ENCODE results near the gene CD177.
"Not testable (repeated sequence)": the region's sequence is repeated elsewhere in the genome, so short reads cannot be mapped to it uniquely, and the experiment has no call there.

Gene CD177

DNA sequence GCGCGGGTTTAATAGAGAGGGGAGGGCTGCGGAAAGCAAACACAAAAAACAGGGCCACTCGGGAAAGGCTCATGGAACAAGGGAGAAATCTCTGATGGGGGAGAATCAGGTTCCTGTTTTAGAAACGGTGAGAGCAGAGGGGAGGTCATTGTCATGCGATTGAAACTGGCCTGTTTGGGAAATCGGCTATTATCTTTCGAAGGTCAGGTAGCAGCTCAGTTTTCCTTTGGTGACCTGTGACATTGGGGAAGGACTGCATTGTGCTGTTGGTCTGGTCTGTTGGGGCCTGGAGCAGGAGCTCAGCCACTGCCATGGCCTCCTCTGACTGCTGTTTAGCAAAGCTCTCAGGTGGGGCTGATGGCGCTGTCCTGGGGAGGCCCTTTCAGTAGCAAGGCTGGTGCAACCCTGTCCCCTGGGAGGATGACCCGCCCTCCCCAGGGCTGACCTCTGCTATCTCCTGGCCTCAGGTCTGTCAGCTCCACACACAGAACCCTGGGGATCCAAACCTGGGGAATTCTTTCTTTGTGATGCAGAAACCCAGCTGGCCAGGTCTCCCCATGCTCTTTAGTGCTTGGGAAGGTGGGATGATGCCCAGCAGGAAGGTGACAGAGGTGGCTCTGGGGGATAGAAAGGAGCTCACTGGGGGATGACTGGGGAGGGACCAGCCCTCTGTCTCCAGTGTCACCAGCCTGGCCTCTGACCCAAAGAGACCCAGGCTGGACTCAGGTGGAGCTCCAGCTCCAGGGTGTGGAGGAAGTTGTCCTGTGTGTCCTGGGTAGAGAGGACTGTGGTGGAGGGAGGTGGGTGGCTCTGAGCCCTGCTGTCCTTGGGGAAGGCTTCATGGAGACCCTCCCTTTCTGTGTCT, 21.2 kb upstream of the CD177 start:
- DNase-seq (ENCODE audit: low read depth in 2 of 2): no peak

DNA sequence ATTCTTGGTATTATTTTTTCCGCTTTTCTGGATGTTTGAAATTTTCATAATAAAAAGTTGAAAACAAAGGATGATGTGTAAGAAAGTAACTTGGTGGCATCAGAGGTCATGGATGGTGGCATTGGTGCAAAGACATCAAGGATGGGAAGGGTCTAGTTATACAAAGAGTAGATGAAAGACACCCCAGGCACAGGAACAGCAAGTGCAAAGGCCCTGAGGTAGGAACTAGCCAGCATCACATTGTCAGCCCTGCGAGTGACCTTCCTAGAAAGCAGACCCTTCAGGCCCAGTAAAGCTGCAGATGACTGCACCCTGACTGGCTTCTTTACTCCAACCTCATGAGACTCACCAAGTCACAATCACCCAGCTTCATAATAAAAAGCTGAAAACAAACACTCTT, 17.0 kb upstream of the CD177 start:
- DNase-seq (ENCODE audit: low read depth in 2 of 2): not testable (repeated sequence)

DNA sequence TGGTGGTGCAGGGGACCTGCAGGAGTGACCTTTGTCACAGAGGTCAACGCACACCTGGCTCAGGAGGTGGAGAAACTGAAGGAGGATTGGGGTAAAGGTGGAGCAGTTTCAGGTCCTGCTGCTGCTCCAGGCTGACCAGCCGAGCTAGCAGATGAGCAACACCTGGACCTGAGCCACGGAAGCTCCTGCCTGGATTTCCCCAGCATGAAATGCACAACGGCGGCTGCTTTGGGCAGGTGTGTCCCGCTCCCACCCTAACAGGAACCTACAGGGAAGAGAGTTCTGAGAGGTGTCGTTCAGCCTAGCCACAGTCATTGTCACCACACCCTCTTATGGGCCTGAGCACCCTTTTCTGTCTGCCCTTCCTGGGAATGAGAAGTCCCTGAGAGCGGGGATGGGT, 15.7 kb upstream of the CD177 start:
- DNase-seq (ENCODE audit: low read depth in 2 of 2): no peak

DNA sequence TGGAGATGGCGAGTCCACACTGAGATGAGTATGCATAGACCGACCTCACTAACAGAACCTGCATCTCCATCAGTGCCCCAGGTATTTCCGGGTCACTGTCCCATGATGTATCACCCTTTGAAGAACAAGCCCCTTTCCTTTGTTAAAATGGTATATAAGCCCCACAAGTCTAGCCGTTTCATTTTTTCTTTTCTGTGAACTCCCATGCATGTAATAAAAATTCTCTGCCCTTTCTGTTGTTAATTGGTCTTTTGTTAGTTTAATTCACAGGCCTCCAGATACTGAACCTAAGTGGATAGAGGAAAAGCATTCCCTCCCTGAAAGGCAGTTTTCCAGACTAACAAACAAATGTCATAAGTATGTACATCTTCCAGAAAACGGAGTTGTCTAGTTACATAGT, 15.0 kb upstream of the CD177 start:
- DNase-seq (ENCODE audit: low read depth in 2 of 2): no peak

DNA sequence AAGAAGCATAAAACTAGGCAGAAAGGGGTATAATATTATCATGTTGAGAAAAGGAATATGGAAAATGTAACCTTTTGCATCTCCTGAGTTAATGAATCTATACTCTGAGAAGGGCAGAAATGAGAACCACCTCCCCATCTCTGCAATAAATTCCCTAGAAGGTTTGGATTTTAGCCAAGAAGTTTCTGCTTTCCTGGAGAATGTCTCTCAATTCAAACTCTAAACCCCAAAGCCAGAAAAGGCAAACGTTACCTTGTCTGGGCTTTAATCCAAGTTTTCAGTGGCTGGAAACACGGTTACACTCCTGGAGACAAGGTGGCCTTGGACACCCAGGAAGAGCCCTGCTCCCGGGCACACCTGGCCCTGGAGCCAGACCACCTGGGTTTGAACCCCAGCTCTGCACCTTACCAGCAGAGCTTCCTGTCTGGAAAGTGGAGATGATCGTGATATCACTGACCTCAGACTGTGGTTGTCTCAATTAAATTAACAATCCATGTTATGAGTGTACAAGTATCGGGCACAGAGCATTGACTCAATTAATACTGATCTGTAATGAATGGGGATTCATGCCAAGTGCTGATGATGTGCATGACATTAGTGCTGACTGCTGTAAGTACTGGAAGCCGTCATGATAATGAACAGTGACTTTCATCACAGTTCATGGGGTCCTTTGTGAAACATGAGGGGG, 14.1 kb upstream of the CD177 start:
- not testable (repeated sequence) for DNase-seq (ENCODE audit: low read depth in 2 of 2)

DNA sequence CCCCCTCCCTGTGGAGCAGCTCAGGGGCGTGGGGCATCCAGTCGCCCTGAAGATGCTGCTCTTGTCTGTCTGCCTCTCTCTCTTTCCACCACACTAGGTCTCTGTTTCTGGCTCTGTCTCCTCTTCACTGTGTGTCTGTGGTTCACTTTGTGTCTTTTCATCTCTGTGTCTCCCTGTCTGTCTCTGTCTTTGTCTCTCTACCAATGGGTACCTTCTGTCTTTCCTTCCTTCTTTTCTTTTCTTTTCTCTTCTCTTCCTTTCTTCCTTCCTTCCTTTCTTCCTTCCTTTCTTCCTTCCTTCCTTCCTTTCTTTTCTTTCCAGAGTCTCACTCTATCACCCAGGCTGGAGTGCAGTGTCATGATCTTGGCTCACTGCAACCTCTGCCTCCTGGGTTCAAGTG, 13.4 kb upstream of the CD177 start:
- DNase-seq (ENCODE audit: low read depth in 2 of 2): not testable (repeated sequence)

DNA sequence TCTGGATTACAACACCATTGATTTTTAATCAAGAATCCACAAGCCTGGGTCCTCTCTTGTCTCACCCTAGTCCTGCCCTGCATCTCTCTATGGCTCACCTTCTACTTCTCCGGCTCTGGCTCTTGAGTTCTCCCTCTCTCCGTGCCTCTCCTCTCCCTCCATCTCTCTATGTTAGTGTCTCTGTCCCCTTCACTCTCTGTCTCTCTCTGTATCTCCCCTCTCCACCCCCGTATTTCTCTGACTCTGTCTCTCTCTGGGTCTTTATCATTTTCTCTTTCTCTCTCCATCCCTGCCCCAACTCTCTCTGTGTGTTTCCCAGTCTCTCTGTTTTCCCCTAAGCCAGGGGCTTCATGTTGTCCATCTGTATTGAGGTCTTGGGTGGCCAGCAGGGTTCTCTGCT, 12.4 kb upstream of the CD177 start:
- not testable (repeated sequence) for DNase-seq (ENCODE audit: low read depth in 2 of 2)

DNA sequence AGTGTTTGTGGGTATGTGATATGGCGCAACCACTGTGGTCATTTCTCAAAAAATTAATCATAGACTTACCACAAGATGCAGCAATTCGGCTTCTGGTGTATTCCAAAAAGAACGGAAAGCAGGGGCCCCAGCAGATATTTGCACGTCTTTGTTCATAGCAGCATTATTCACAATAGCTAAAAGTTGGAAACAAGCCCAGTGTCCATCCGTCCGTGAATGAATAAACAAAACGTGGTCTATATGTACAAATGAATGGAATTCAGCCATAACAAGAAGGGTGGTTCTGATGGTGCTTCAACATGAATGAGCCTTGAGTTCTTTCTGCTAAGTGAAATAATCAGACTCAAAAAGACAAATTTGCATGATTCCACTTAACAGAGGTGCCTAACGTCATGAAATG, 11.4 kb upstream of the CD177 start:
- DNase-seq (ENCODE audit: low read depth in 2 of 2): not testable (repeated sequence)

DNA sequence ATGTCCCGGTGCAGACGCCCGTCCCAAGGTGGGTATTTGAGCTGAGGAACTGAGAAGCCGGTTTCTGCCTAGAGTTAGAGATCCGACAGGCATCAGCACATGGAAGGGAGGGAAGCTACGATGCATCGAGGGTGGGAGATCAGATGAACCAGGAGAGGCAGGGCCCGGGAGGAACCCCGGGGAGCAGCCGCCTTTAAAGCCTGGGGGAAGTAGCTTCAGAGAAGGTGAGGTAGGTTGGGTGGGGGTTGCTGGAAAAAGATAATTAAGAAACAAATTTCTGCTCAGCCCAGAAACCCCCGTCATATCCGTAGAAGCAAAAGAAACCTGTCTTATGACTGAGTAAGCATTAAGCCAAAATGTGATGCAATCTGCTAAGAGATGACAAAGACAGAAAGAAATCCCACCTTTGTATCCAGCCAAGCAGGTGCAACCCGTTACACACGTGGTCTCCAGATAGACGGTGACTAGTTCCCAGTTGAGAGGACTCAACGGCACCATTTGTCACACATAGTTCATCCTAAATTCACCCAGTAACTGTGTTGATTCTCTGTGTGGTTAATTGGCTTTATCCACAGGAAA, 9.1 kb upstream of the CD177 start:
- not testable (repeated sequence) for DNase-seq (ENCODE audit: low read depth in 2 of 2)

DNA sequence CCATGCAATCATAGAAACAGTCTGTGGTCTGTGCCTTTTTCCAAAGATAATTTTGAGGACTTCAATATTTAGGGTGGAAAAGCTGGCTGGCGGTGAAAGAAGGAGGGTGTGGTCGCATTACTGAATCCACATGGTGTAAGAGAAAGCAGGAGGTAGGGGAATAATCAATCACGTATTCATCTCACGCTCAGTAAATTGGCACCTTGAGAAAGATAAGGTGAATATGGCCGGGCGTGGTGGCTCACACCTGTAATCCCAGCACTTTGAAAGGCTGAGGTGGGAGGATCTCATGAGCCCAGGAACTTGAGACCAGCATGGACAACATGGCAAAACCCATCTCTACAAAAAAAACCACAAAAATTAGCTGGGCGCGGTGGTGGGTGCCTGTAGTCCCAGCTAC, 3.7 kb upstream of the CD177 start:
- DNase-seq (ENCODE audit: low read depth in 2 of 2): not testable (repeated sequence)

DNA sequence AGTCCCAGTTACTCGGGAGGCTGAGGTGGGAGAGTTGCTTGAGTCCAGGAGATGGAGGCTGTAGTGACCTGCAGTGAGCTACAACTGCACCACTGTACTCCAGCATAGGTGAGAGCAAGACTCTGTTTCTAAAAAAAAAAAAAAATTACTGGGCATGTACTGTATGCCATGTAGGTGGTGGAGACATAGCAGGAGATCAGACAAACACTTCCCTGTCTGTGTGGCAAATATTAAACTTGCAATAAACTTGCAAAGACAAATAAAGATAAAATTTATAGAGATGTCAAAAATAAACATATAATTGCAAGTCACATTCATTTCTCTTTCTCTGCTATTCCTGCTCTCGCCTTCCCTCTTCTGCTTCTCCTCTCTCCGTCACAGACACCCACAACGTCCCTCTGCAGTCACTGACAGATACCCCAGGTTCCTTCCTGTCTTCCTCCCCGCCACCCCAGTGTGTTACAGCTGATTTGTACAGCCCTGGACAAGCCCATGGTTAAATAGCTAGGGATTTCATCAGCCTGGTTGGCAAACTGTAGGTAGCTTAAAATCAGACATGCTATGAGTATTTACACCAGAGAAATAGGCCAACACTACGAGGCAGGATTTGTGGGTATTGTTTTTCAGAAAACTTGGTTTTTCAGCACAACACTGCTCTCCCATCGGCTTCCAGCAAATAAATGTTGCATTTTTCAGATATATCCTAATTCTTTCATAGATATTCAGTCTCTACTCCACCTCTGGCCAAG, 1.3 kb upstream of the CD177 start:
- DNase-seq (ENCODE audit: low read depth in 2 of 2): no peak

DNA sequence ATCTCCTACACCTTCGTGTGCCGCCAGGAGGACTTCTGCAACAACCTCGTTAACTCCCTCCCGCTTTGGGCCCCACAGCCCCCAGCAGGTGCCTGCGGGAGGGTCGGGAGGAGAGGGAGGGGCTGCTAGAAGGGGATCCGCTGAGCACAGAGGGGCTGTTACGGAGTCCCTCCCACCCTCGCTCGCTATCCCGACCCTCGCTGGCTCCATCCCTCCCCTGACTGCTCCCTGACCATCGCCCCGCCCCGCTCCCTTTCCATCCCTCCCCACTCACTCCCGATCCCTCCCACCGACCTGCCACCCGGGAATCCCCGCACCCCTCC, 780 bp downstream of the CD177 start:
- DNase-seq (ENCODE audit: low read depth in 2 of 2): no peak

DNA sequence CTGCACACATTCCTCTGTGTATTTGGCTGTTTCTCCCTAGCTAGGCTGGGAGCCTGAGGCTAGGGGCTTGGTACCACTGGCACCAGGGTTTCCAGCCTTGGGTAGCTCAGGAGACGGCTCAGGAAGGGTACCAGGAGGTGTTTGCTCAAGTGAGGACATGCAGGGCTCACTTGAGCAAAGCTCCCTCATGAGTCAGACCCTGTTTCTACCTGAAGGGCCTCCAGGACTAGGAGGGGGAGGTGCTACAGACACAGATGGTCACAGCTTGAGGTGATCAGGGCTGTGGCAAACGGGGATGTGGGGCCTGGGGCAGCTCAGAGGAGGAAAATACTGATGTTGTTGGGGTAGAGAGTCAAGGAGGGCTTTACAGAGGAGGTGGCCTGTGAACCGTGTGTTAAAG, 3.3 kb downstream of the CD177 start:
- not testable (repeated sequence) for DNase-seq (ENCODE audit: low read depth in 2 of 2)

DNA sequence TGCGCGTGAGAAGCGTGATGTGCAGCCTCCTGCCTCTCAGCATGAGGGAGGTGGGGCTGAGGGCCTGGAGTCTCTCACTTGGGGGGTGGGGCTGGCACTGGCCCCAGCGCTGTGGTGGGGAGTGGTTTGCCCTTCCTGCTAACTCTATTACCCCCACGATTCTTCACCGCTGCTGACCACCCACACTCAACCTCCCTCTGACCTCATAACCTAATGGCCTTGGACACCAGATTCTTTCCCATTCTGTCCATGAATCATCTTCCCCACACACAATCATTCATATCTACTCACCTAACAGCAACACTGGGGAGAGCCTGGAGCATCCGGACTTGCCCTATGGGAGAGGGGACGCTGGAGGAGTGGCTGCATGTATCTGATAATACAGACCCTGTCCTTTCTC, 8.7 kb downstream of the CD177 start:
- DNase-seq (ENCODE audit: low read depth in 2 of 2): no peak

DNA sequence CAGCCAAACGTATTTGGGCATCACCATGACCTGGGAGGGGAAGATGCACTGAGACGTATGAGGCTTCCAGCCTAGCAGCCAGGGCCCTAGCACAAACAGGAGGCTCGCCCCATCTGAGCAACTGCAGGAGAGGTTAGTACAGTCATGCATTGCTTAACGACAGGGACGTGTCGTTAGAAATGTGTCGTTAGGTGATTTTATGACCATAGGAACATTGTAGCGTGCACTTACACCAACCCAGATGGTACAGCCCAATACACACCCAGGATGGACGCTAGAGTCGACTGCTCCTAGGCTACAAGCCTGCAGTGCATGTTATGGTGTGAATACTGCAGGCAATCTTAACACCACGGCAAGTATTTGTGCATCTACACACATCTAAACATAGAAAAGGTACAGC, 9.3 kb downstream of the CD177 start:
- DNase-seq (ENCODE audit: low read depth in 2 of 2): no peak

DNA sequence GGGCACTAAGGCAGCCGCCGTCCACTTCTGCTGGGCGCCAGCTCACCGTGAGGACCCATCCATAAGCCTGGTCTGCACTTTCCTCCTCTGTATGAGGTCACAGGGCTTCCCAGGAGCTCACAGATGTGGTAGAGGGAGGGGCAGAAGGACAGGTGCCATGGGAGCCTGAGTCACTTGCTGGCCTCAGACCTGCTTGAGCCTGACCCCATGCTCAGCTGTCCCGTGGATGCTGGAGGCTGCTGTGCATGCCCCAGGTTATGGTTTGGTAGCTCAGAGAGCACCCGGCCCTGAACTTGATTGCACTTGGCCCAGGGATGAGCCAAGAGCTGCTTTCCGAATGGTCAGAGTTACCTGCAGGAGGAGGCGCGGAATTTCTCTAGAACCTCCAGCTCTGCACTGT, 12.2 kb downstream of the CD177 start:
- not testable (repeated sequence) for DNase-seq (ENCODE audit: low read depth in 2 of 2)

DNA sequence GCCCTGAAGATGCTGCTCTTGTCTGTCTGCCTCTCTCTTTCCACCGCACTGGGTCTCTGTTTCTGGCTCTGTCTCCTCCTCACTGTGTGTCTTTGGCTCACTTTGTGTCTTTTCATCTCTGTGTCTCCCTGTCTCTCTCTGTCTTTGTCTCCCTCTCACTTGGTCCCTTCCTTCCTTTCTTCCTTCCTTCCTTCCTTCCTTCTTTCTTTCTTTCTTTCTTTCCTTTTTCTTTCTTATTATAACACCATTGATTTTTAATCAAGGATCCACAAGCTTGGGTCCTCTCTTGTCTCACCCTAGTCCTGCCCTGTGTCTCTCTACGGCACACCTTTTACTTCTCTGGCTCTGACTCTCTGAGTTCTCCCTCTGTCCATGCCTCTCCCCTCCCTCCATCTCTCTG, 14.3 kb downstream of the CD177 start:
- DNase-seq (ENCODE audit: low read depth in 2 of 2): no peak

DNA sequence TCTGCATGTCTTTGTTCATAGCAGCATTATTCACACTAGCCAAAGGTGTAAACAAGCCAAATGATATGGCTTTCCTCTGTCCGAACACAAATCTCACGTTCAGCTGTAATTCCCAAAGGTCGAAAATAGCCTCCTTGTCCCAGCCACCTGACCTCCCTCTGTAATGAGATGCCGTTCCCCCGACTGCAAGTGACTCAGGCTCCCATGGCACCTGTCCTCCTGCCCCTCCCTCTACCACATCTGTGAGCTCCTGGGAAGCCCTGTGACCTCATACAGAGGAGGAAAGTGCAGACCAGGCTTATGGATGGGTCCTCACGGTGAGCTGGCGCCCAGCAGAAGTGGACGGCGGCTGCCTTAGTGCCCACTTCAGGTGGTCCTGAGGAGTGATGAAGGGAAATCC, 15.4 kb downstream of the CD177 start:
- DNase-seq (ENCODE audit: low read depth in 2 of 2): not testable (repeated sequence)

DNA sequence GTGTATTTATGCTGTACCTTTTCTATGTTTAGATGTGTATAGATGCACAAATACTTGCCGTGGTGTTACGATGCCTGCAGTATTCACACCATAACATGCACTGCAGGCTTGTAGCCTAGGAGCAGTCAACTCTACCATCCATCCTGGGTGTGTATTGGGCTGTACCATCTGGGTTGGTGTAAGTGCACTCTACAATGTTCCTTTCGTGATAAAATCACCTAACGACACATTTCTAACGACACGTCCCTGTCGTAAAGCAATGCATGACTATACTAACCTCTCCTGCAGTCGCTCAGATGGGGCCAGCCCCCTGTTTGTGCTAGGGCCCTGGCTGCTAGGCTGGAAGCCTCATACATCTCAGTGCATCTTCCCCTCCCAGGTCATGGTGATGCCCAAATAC, 18.4 kb downstream of the CD177 start:
- no peak for DNase-seq (ENCODE audit: low read depth in 2 of 2)

DNA sequence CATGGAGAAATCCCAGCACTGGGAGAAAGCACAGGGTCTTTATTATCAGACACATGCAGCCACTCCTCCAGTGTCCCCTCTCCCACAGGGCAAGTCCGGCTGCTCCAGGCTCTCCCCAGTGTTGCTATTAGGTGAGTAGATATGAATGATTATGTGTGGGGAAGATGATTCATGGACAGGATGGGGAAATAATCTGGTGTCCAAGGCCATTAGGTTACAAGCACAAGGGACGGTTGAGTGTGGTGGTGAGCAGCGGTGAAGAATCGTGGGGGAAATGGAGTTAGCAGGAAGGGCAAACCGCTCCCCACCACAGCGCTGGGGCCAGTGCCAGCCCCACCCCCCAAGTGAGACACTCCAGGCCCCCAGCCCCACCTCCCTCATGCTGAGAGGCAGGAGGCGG, 19.0 kb downstream of the CD177 start:
- no peak for DNase-seq (ENCODE audit: low read depth in 2 of 2)

DNA sequence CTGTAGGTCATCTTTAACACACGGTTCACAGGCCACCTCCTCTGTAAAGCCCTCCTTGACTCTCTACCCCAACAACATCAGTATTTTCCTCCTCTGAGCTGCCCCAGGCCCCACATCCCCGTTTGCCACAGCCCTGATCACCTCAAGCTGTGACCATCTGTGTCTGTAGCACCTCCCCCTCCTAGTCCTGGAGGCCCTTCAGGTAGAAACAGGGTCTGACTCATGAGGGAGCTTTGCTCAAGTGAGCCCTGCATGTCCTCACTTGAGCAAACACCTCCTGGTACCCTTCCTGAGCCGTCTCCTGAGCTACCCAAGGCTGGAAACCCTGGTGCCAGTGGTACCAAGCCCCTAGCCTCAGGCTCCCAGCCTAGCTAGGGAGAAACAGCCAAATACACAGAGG, 24.1 kb downstream of the CD177 start:
- DNase-seq (ENCODE audit: low read depth in 2 of 2): not testable (repeated sequence)

DNA sequence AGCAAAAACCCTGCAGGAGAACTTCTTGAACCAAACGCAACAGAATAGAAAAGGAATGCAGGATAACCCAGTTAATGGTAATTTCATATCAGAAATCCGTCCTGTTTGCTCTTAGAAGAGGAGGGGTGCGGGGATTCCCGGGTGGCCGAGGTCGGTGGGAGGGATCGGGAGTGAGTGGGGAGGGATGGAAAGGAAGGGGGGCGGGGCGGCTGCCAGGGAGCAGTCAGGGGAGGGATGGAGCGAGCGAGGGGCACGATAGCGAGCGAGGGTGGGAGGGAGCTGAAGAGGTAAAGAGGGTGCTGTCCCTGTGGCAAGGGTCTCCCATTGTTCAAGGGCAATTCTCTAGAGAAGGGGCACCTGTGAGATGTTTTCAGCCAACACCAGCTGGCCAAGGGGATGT, 26.5 kb downstream of the CD177 start:
- no peak for DNase-seq (ENCODE audit: low read depth in 2 of 2)
